D721Med (cell line): Measurements from ENCODE around the gene ACBD6.
A peak's percentile ranks its signal among the peaks of the same experiment; 100 is the strongest.
"Not testable (repeated sequence)": the region's sequence is repeated elsewhere in the genome, so short reads cannot be mapped to it uniquely, and the experiment has no call there.

ENCODE experiments used
- DNase-seq: peaks from one replicate; pipeline ENCODE4 v3.0.0; 2011; ENCODE audit warnings: low spot score; ENCODE audit not compliant: insufficient read length
- FAIRE-seq: peaks from 2 replicates; lab custom pipeline; 2011; peaks lifted over from hg19 to GRCh38; lab: Jason Lieb, UNC
- TF ChIP-seq, protein P1 (sequence below): IDR thresholded peaks from 2 replicates; pipeline ENCODE4 v1.5.1; 2012; ENCODE audit warnings: mild to moderate bottlenecking, control low read depth; ENCODE audit not compliant: insufficient read depth; ENCODE audit errors: missing control alignments

ACBD6 gene, protein sequence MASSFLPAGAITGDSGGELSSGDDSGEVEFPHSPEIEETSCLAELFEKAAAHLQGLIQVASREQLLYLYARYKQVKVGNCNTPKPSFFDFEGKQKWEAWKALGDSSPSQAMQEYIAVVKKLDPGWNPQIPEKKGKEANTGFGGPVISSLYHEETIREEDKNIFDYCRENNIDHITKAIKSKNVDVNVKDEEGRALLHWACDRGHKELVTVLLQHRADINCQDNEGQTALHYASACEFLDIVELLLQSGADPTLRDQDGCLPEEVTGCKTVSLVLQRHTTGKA

DNA sequence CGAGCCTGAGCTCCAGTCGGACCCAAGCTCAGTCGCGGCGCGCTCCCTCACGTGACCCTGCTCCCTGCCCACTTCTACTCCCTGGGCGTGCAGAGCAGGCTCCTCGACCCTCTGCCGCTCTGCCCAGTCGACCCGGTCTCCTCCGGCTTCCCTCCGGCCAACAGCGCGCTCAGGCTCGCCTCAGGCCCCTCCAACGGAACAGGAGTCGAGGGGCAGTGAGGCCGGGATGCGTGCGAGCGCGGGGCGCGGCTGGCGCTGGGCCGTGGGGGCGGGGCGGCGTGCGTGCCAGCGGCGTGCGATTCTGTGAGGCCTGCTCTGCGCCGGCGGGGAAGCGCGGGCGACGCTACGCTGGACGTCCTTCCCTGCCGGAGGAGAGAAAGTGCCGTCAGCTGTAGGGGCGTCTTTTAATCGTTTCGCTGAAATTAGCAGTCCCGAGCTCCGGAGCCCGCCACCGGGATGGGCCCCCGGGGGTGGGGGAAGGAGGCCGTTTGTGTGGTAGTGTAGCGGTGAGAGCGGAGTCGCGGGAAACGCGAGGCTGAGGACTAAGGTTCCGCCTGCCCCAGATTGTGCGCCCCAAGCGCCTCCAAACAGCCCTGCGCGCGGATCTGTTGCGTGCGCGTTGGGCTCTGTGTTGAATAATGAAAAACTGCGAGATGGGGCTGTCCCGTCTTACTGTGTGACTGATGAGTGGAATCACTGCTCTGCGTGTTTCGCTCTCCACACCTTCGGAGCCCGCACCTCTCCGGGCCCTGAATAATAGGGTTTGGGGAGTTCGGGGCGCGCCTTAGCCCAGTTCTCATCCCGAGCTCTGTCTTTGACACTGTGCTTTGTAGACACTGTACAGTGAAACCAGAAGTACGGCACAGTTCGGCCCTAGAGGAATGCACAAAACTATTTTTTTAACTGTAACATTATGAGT lies at the start of gene ACBD6:
ACBD6 (minus strand) TSS at position 217 of the 919 bp plus-strand sequence. CDS start 311 bp downstream, outside the sequence.
- FAIRE-seq (no peak), DNase-seq (peak; percentile 57)
- TF ChIP-seq, protein P1, sequence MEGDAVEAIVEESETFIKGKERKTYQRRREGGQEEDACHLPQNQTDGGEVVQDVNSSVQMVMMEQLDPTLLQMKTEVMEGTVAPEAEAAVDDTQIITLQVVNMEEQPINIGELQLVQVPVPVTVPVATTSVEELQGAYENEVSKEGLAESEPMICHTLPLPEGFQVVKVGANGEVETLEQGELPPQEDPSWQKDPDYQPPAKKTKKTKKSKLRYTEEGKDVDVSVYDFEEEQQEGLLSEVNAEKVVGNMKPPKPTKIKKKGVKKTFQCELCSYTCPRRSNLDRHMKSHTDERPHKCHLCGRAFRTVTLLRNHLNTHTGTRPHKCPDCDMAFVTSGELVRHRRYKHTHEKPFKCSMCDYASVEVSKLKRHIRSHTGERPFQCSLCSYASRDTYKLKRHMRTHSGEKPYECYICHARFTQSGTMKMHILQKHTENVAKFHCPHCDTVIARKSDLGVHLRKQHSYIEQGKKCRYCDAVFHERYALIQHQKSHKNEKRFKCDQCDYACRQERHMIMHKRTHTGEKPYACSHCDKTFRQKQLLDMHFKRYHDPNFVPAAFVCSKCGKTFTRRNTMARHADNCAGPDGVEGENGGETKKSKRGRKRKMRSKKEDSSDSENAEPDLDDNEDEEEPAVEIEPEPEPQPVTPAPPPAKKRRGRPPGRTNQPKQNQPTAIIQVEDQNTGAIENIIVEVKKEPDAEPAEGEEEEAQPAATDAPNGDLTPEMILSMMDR = no peak

DNA sequence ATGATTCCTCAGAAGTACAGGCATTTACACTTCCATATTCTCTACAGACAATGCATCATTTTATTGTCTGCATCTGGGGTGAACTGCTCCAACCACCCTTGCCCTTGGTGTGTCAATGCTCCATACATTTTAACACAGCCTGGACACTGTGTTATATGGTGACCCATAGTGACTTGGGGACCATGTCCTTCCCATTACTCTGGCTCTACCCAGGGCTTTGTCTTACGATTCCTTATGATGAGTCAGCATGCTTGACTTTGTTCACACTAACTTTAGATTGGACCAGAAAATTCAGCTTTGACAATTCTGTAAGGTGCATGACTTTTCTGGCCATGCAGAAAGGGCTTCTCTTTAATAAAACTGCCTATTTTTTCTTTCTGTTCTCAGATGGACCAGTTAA lies 49.6 kb upstream of the ACBD6 start:
- TF ChIP-seq, protein P1 = no peak
- FAIRE-seq (peak; percentile 38), DNase-seq (no peak)

DNA sequence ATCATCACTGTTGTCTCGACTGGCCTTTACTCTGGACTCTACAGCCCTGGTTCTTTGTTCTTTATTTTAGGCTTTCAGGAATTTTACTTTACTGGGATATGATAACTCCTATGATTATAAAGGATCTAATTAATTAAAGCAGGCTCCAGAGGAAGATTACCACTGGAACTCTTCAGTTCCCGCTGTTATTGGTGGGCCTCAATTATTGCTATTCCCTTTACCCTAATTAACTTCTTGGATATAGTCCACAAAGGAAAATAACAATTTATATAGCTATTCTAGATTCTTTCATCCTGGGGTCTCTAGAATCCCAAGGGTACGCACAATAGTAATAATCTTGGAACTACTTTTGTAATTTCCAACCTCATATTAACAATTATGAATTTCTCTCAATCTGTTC lies 47.9 kb upstream of the ACBD6 start:
- FAIRE-seq (no peak), DNase-seq (no peak)
- TF ChIP-seq, protein P1 = no peak

DNA sequence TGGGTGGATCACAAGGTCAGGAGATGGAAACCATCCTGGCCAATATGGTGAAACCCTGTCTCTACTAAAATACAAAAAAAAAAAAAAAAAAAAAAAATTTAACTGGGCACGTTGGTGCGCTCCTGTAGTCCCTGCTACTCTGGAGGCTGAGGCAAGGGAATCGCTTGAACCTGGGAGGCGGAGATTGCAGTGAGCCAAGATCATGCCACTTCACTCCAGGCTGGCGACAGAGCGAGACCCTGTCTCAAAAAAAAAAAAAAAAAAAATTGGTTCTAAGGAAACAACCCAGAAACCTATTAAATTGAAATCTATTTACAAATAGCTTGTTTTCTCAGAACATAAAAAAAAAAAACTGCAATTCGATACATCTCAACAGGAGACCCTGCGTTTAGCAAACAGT lies 47.4 kb upstream of the ACBD6 start:
- not testable (repeated sequence) for FAIRE-seq, DNase-seq

DNA sequence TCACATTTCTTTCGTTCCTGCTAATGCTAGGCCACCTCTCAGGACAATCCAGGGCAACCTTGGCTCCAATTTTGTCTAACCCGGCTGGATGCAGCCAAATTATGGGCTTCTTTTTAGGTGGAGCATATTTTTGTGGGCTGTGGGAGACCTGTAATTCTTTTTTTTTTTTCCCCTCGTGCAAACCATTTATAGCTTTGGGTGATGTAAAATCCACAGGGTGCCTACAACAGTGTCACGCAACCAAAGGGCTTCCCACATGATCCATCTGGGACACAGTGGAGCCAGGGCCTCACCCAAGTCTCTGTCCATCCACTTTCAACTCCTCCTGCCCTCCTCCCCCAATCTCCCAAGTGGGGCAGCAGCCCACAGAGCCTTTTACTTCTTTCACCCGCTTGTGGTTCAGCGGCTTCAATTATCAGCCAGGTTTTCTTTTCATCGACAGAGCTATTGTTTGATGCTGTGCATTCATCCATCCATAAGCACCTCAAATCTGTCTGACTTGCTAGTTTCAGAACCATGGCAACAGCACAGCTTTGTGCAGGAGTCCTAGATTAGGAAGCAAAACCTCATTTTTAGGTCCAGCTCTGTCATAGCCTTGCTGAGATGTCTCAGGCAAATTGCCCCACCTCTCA lies 46.4 kb upstream of the ACBD6 start:
- FAIRE-seq (no peak), DNase-seq (no peak)
- TF ChIP-seq, protein P1 = no peak

DNA sequence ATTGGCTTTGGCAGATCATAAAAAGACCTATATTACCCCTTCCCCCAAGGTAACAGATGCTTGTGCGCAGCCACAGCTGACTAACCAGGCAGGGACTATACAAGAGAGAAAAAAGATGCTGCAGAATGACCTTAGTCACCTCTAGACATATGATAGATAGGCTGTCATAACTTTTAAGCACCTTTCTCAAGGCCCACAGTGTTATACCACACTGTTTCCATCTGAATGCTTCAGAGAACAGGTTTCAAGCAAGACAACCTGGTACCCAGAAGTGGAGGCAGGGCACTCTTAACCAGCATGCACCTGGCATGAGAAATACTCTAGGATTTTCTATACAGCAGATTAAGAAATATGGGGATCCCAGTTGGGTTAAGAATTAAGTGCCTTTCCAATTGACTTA lies 43.6 kb upstream of the ACBD6 start:
- FAIRE-seq (no peak), DNase-seq (no peak)
- TF ChIP-seq, protein P1 = no peak

DNA sequence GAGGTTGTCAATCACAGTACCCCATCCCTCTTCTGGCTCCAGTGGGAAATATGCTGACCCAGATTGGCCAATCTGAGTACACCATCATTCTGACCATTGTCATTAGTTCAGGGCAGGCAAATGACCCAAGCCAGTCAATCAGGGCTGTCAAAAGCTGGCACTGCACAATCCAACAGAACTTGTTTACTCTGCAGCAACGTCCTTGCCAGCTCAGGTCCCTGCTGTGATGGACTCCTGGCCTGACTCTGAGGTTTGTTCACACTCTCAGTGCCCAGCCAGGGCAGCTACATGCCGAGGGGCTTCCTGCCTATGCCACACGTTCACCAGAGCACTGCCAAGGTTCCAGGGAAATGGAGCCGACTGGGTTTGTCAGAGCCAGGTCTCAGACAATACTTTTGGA lies 41.7 kb upstream of the ACBD6 start:
- FAIRE-seq (no peak), DNase-seq (no peak)
- TF ChIP-seq, protein P1 = no peak
